Sigmoid colon (tissue), 4 donors: Measurements from ENCODE around the gene NMBR.

Source experiments
- CTCF ChIP-seq, 4 experiments: fragments of 450-650 bp in 3 of 4; fragments of 200-600 bp in 1 of 4; IDR thresholded peaks; one replicate each; pipeline ENCODE4 v1.5.1; 2016 to 2019; ENCODE audit warnings: antibody characterized with exemption in 4 of 4, mild to moderate bottlenecking in 3 of 4, moderate library complexity in 2 of 4
- POLR2A ChIP-seq, 2 donors: fragments of 450-650 bp; IDR thresholded peaks; one replicate each; pipeline ENCODE4 v1.6.1; 2016; ENCODE audit warnings: antibody characterized with exemption in 2 of 2, mild to moderate bottlenecking in 2 of 2, moderate library complexity in 2 of 2
- POLR2AphosphoS5 ChIP-seq, 4 donors: sonication (generic); formaldehyde crosslinking; IDR thresholded peaks; one replicate each; pipeline ENCODE4 v1.6.1; 2017; ENCODE audit warnings: antibody characterized with exemption in 4 of 4

- TF ChIP-seq POLR2A (IDR thresholded peaks at IDR 0.05) (no peak), CTCF (IDR thresholded peaks at IDR 0.05) (no peak), POLR2AphosphoS5 (IDR thresholded peaks at IDR 0.05) (no peak)
Observed at GRCh38 chr6:142118925-142119324, 28.0 kb downstream of the NMBR start.
